GM10266 (cell line): ENCODE results near the gene EXO1.

Source experiments
- DNase-seq: peaks from one replicate; pipeline ENCODE4 v3.0.0; 2012; ENCODE audit errors: extremely low spot score
- CTCF ChIP-seq: IDR thresholded peaks from 2 replicates; pipeline ENCODE4 v1.5.1; 2012; ENCODE audit warnings: mild to moderate bottlenecking, low read depth; ENCODE audit not compliant: control insufficient read depth, insufficient read depth; ENCODE audit errors: missing control alignments

Gene EXO1

GRCh38 chr1:241836941-241837340 lies 11.1 kb upstream of the EXO1 start:
- TF ChIP-seq CTCF = no peak
- no peak for DNase-seq

- DNase-seq = no peak
Measured at GRCh38 chr1:241837416-241837815, 10.6 kb upstream of the EXO1 start.

GRCh38 chr1:241837901-241838300 lies 10.1 kb upstream of the EXO1 start:
- DNase-seq = no peak
- no peak for TF ChIP-seq CTCF

More at GRCh38 chr1:241837416-241837815, 10.6 kb upstream of the EXO1 start:
- TF ChIP-seq CTCF = no peak

- TF ChIP-seq CTCF = no peak
- DNase-seq = no peak
Measured at GRCh38 chr1:241838897-241839296, 9.1 kb upstream of the EXO1 start.

GRCh38 chr1:241839369-241839979 lies 8.5 kb upstream of the EXO1 start:
- DNase-seq = no peak
- TF ChIP-seq CTCF = no peak

GRCh38 chr1:241840164-241840563 lies 7.8 kb upstream of the EXO1 start:
- no peak for DNase-seq
- no peak for TF ChIP-seq CTCF

- DNase-seq = no peak
- TF ChIP-seq CTCF = no peak
Measured at GRCh38 chr1:241841691-241842090, 6.3 kb upstream of the EXO1 start.
